ENCODE measurements around the gene KAT14. TPM values are rescaled to one million over a fixed set of nuclear protein-coding genes. Genes with fewer than 3 reads are reported as not detected.
"Not testable (repeated sequence)": the region's sequence is repeated elsewhere in the genome, so short reads cannot be mapped to it uniquely, and the experiment has no call there.

The KAT14 gene
- total RNA-seq, 4 donors from 2014 or later, result 12.2 to 13.8 (median 13.3) TPM

DNA sequence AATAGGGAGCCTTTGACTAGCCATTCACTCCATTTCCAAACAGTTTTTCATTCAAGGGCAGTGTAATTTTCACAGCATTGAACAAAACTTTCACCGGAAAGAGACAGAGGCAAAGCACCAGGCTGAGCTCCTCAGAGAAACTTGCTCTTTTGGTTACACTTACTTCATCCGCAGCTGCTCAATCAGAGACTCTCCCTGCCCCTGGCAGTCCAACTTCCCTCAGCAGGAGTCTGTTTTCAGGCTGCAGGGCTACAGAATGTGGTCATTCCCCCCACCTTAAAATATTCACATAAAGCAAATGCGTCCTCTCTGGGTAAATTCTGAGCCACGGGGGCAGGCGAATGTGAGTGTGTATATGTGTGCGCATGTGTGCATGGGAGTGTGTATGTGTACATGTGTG lies 80.6 kb downstream of the KAT14 start:
- WGBS, 2 donors, result 80 to 83% methylated on average over 6 of the region's 6 CpGs
- peaks cover 0 to 6% (median 0%) of the 10 kb centered on the region in 4 donors for H3K9me3 ChIP-seq
- H3K27me3 ChIP-seq, result no peaks in the 10 kb centered on the region
- H3K4me1 ChIP-seq, result no peaks in the 10 kb centered on the region
- H3K36me3 ChIP-seq, result no peaks in the 10 kb centered on the region
- no peak overlapping the region for H3K4me3 ChIP-seq
- no peak overlapping the region for H3K27ac ChIP-seq
- TF ChIP-seq EP300 (IDR thresholded peaks at IDR 0.05) (no peak), POLR2A (IDR thresholded peaks at IDR 0.05) (no peak)
- TF ChIP-seq, protein P1, sequence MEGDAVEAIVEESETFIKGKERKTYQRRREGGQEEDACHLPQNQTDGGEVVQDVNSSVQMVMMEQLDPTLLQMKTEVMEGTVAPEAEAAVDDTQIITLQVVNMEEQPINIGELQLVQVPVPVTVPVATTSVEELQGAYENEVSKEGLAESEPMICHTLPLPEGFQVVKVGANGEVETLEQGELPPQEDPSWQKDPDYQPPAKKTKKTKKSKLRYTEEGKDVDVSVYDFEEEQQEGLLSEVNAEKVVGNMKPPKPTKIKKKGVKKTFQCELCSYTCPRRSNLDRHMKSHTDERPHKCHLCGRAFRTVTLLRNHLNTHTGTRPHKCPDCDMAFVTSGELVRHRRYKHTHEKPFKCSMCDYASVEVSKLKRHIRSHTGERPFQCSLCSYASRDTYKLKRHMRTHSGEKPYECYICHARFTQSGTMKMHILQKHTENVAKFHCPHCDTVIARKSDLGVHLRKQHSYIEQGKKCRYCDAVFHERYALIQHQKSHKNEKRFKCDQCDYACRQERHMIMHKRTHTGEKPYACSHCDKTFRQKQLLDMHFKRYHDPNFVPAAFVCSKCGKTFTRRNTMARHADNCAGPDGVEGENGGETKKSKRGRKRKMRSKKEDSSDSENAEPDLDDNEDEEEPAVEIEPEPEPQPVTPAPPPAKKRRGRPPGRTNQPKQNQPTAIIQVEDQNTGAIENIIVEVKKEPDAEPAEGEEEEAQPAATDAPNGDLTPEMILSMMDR (IDR thresholded peaks at IDR 0.05), result no peak
- DNase-seq (ENCODE audit: low spot score in 2 of 2), result no peak

DNA sequence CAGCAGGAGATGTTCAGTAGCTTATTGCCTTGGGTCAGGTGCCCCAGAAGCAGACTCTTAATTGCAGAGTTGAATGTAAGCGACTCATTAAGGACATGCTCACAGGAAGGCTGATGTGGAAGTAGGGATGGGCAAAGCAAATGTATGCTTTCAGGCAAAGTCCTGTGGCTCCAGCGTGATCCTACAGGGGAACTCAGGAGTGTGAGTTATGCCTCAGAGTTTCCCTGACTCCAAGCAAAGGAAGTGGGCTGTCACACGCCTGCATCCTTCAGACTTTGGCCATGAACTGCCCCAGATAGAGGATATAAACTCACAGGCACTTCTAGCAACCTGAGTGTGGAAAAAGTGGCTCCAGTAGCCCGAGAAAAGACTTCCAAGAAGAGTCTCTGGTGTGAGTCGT lies 85.7 kb downstream of the KAT14 start:
- H3K4me3 ChIP-seq, result no peak overlapping the region
- no peaks in the 10 kb centered on the region for H3K27me3 ChIP-seq
- peaks cover 0 to 6% (median 0%) of the 10 kb centered on the region in 4 donors for H3K9me3 ChIP-seq
- no peak for DNase-seq (ENCODE audit: low spot score in 2 of 2)
- no peak overlapping the region for H3K27ac ChIP-seq
- H3K36me3 ChIP-seq, result no peaks in the 10 kb centered on the region
- WGBS, 2 donors, result 72 to 78% methylated on average over 5 of the region's 5 CpGs
- no peak for TF ChIP-seq POLR2A (IDR thresholded peaks at IDR 0.05)
- TF ChIP-seq, protein P1 (IDR thresholded peaks at IDR 0.05), result no peak
- TF ChIP-seq EP300 (IDR thresholded peaks at IDR 0.05), result no peak
- peaks cover 0 to 21% (median 12%) of the 10 kb centered on the region in 4 donors for H3K4me1 ChIP-seq

DNA sequence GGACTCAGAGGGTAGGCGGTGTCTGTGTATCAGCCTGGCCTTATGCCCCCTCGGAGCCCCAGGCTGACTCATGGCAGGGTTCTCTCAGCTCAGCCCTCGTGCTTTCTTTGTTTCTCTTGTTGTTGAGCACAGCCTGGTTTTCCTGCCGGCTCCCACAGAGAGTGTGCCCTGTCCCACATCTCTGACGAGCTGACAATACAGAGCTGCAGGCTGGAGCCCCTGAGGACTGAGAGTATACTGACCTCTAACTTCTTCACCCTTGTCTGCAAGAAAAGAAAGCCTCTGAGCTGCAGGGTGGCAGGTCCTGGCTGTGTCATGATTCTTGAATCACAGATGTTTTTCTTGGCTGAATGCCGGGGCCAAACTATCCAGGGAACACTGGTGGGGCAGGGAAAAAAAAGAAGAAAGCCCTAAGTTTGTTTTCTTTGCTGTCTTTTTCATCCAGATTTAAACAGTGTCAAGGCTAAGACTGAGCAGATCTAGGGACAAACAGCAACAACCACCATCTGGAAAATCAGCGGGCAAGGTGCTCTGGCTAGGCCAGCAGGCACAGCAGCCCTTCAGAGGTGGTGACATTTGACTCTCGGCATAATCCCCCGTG lies 87.4 kb downstream of the KAT14 start:
- Histone ChIP-seq H3K27ac (peak overlapping the region in 1 of 4 donors; percentile 39), H3K36me3 (no peaks in the 10 kb centered on the region), H3K4me1 (peaks cover 0 to 21% (median 12%) of the 10 kb centered on the region in 4 donors), H3K27me3 (no peaks in the 10 kb centered on the region), H3K9me3 (peaks cover 0 to 6% (median 0%) of the 10 kb centered on the region in 4 donors), H3K4me3 (no peak overlapping the region)
- 13 to 22% methylated on average over 9 of the region's 9 CpGs for WGBS, 2 donors
- peak; percentile 42 to 52 for DNase-seq (ENCODE audit: low spot score in 2 of 2)
- TF ChIP-seq POLR2A (IDR thresholded peaks at IDR 0.05) (no peak), EP300 (IDR thresholded peaks at IDR 0.05) (peak in 1 of 2 donors; percentile 16)

DNA sequence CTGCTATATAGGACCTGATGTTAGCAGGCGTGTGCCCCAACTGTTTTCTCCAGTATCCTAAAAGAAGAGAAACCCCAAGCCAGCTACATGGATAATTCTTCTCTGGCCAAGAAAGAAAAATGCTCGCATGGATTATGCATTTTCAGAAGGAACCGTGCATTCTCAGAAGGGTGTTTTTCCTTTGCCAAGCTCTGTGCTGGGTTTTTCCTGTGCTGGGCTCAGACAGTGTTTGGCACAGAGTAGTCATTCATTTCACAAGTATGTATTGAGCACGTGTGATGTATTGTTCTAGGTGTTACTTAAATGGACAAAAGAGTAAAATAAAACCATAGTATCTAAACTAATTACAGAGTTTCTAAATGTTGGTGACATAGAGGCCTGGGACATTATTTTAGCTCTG lies 88.0 kb downstream of the KAT14 start:
- Histone ChIP-seq H3K27me3 (no peaks in the 10 kb centered on the region), H3K9me3 (peaks cover 0 to 6% (median 0%) of the 10 kb centered on the region in 4 donors), H3K36me3 (no peaks in the 10 kb centered on the region), H3K4me3 (no peak overlapping the region), H3K27ac (peak overlapping the region in 1 of 4 donors; percentile 39), H3K4me1 (peaks cover 0 to 21% (median 12%) of the 10 kb centered on the region in 4 donors)
- no peak for DNase-seq (ENCODE audit: low spot score in 2 of 2)
- 24 to 39% methylated on average over 4 of the region's 4 CpGs for WGBS, 2 donors
- TF ChIP-seq POLR2A (IDR thresholded peaks at IDR 0.05) (no peak), EP300 (IDR thresholded peaks at IDR 0.05) (no peak)
- TF ChIP-seq, protein P1 (IDR thresholded peaks at IDR 0.05), result no peak

DNA sequence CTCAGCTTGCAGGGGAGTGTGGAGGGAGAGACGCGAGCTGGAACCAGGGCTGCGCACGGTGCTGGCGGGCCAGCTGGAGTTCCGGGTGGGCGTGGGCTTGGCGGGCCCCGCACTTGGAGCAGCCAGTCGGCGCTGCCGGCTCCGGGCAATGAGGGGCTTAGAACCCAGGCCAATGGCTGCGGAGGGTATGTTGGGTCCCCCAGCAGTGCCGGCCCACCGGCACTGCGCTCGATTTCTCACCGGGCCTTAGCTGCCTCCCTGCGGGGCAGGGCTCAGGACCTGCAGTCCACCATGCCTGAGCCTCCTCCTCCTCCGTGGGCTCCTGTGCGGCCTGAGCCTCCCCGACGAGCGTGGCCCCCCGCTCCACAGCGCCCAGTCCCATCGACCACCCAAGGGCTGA lies 89.1 kb downstream of the KAT14 start:
- not testable (repeated sequence) for H3K36me3 ChIP-seq; H3K9me3 ChIP-seq; DNase-seq (ENCODE audit: low spot score in 2 of 2); H3K4me3 ChIP-seq; H3K27me3 ChIP-seq; H3K27ac ChIP-seq
- 94 to 95% methylated on average over 22 to 27 of the region's 28 CpGs for WGBS, 2 donors
- peaks cover 0 to 21% (median 12%) of the 10 kb centered on the region in 4 donors for H3K4me1 ChIP-seq

DNA sequence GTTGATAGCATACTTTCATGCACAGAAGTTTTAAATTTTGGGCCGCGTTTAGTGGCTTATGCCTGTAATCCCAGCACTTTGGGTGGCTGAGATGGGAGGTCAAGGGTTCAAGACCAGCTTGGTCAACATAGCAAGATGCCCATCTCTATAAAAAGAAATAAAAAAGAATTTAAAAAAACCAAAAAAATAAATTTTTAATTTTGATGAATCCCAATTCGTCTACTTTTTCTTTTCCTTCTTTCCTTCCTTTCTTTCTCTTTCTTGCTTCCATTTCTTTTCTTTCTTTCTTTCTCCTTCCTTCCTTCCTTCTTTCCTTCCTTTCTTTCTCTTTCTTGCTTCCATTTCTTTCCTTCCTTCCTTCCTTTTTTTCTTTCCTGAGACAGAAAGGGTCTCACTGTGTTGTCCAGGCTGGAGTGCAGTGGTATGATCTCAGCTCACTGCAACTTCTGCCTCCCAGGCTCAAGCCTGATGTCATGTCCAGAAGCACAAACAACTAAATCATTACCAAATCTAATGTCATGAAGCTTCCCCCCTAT lies 95.8 kb downstream of the KAT14 start:
- DNase-seq (ENCODE audit: low spot score in 2 of 2), result no peak
- peaks cover 0 to 11% (median 0%) of the 10 kb centered on the region in 4 donors for H3K9me3 ChIP-seq
- H3K4me1 ChIP-seq, result no peaks in the 10 kb centered on the region
- no peak overlapping the region for H3K4me3 ChIP-seq
- H3K27ac ChIP-seq, result no peak overlapping the region
- no peak for TF ChIP-seq EP300 (IDR thresholded peaks at IDR 0.05)
- no peak for TF ChIP-seq POLR2A (IDR thresholded peaks at IDR 0.05)
- TF ChIP-seq, protein P1 (IDR thresholded peaks at IDR 0.05), result no peak
- no peaks in the 10 kb centered on the region for H3K27me3 ChIP-seq
- H3K36me3 ChIP-seq, result no peaks in the 10 kb centered on the region
- 59 to 61% methylated on average over 3 of the region's 3 CpGs for WGBS, 2 donors

All from tibial nerve (tissue), 4 donors.